ENCODE data around the gene BAG2. TPM values are rescaled to one million over a fixed set of nuclear protein-coding genes. Genes with fewer than 3 reads are reported as not detected.

Gene BAG2
- total and polyA plus RNA-seq, 2 donors (not counting 1 experiment from before 2014, with no cell fraction given): 21.1 to 31.5 TPM

GRCh38 chr6:57130661-57131177 lies 41.4 kb upstream of the BAG2 start:
- Histone ChIP-seq H3K27ac (ENCODE audit: insufficient read depth, low read length) (no peak overlapping the region), H3K27me3 (ENCODE audit: control insufficient read depth, insufficient read depth, low read length) (no peaks in the 10 kb centered on the region), H3K9me3 (ENCODE audit: control insufficient read depth, insufficient read depth, low read depth, low read length) (no peaks in the 10 kb centered on the region), H3K4me3 (replicated peaks in 1 of 4; ENCODE audit: control extremely low read depth in 1 of 4, insufficient read depth in 1 of 4, low read depth in 3 of 4, low read length in 4 of 4) (no peak overlapping the region), H3K9ac (ENCODE audit: insufficient read depth, low read length) (no peak overlapping the region), H4K20me1 (ENCODE audit: control insufficient read depth, extremely low read depth, insufficient read depth, low read length) (no peaks in the 10 kb centered on the region), H3K4me2 (ENCODE audit: extremely low read depth, insufficient read depth, low read length) (no peak overlapping the region), H3K79me2 (ENCODE audit: control insufficient read depth, insufficient read depth, low read length) (no peaks in the 10 kb centered on the region), H3K36me3 (ENCODE audit: control insufficient read depth, insufficient read depth, low read length) (peaks cover 1% of the 10 kb centered on the region), H2AFZ (ENCODE audit: low read length) (no peak overlapping the region), H3K4me1 (ENCODE audit: control insufficient read depth, extremely low read depth, insufficient read depth, low read length) (no peaks in the 10 kb centered on the region)
- TF ChIP-seq, protein P1, sequence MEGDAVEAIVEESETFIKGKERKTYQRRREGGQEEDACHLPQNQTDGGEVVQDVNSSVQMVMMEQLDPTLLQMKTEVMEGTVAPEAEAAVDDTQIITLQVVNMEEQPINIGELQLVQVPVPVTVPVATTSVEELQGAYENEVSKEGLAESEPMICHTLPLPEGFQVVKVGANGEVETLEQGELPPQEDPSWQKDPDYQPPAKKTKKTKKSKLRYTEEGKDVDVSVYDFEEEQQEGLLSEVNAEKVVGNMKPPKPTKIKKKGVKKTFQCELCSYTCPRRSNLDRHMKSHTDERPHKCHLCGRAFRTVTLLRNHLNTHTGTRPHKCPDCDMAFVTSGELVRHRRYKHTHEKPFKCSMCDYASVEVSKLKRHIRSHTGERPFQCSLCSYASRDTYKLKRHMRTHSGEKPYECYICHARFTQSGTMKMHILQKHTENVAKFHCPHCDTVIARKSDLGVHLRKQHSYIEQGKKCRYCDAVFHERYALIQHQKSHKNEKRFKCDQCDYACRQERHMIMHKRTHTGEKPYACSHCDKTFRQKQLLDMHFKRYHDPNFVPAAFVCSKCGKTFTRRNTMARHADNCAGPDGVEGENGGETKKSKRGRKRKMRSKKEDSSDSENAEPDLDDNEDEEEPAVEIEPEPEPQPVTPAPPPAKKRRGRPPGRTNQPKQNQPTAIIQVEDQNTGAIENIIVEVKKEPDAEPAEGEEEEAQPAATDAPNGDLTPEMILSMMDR (conservative IDR thresholded peaks at IDR 0.05 in 1 of 2, IDR thresholded peaks at IDR 0.05 in 1 of 2; ENCODE audit: low read depth in 1 of 2, low read length in 2 of 2): peak in 1 of 2 donors; percentile 13
- no peak for TF ChIP-seq EZH2 (IDR thresholded peaks at IDR 0.05; ENCODE audit: low read length, missing control alignments)
- peak in 1 of 2 donors; percentile 13 for DNase-seq (ENCODE audit: low read depth in 2 of 2)

- H3K4me2 ChIP-seq (ENCODE audit: extremely low read depth, insufficient read depth, low read length): no peak overlapping the region
- peaks cover 1% of the 10 kb centered on the region for H3K36me3 ChIP-seq (ENCODE audit: control insufficient read depth, insufficient read depth, low read length)
Observed at GRCh38 chr6:57134954-57135353, 37.2 kb upstream of the BAG2 start.

GRCh38 chr6:57135885-57136284 lies 36.2 kb upstream of the BAG2 start:
- no peak overlapping the region for H3K4me3 ChIP-seq (replicated peaks in 1 of 4; ENCODE audit: control extremely low read depth in 1 of 4, insufficient read depth in 1 of 4, low read depth in 3 of 4, low read length in 4 of 4)
- H2AFZ ChIP-seq (ENCODE audit: low read length): no peak overlapping the region
- H4K20me1 ChIP-seq (ENCODE audit: control insufficient read depth, extremely low read depth, insufficient read depth, low read length): no peaks in the 10 kb centered on the region
- no peak overlapping the region for H3K9ac ChIP-seq (ENCODE audit: insufficient read depth, low read length)
- H3K36me3 ChIP-seq (ENCODE audit: control insufficient read depth, insufficient read depth, low read length): peaks cover 1% of the 10 kb centered on the region
- TF ChIP-seq, protein P1 (conservative IDR thresholded peaks at IDR 0.05 in 1 of 2, IDR thresholded peaks at IDR 0.05 in 1 of 2; ENCODE audit: low read depth in 1 of 2, low read length in 2 of 2): no peak
- H3K4me1 ChIP-seq (ENCODE audit: control insufficient read depth, extremely low read depth, insufficient read depth, low read length): no peaks in the 10 kb centered on the region
- H3K79me2 ChIP-seq (ENCODE audit: control insufficient read depth, insufficient read depth, low read length): no peaks in the 10 kb centered on the region
- H3K27ac ChIP-seq (ENCODE audit: insufficient read depth, low read length): no peak overlapping the region
- peak; percentile 12 to 53 for DNase-seq (ENCODE audit: low read depth in 2 of 2)
- H3K9me3 ChIP-seq (ENCODE audit: control insufficient read depth, insufficient read depth, low read depth, low read length): no peaks in the 10 kb centered on the region
- H3K27me3 ChIP-seq (ENCODE audit: control insufficient read depth, insufficient read depth, low read length): no peaks in the 10 kb centered on the region
- H3K4me2 ChIP-seq (ENCODE audit: extremely low read depth, insufficient read depth, low read length): no peak overlapping the region

More at GRCh38 chr6:57134954-57135353, 37.2 kb upstream of the BAG2 start:
- H3K4me3 ChIP-seq (replicated peaks in 1 of 4; ENCODE audit: control extremely low read depth in 1 of 4, insufficient read depth in 1 of 4, low read depth in 3 of 4, low read length in 4 of 4): no peak overlapping the region
- H3K27me3 ChIP-seq (ENCODE audit: control insufficient read depth, insufficient read depth, low read length): no peaks in the 10 kb centered on the region
- H3K4me1 ChIP-seq (ENCODE audit: control insufficient read depth, extremely low read depth, insufficient read depth, low read length): no peaks in the 10 kb centered on the region
- H3K9ac ChIP-seq (ENCODE audit: insufficient read depth, low read length): no peak overlapping the region
- no peaks in the 10 kb centered on the region for H3K79me2 ChIP-seq (ENCODE audit: control insufficient read depth, insufficient read depth, low read length)
- H3K27ac ChIP-seq (ENCODE audit: insufficient read depth, low read length): no peak overlapping the region
- no peak for DNase-seq (ENCODE audit: low read depth in 2 of 2)
- H4K20me1 ChIP-seq (ENCODE audit: control insufficient read depth, extremely low read depth, insufficient read depth, low read length): no peaks in the 10 kb centered on the region
- no peaks in the 10 kb centered on the region for H3K9me3 ChIP-seq (ENCODE audit: control insufficient read depth, insufficient read depth, low read depth, low read length)
- no peak overlapping the region for H2AFZ ChIP-seq (ENCODE audit: low read length)
- no peak for TF ChIP-seq EZH2 (IDR thresholded peaks at IDR 0.05; ENCODE audit: low read length, missing control alignments)

Data from fibroblast of lung (primary cell).